ENCODE results near the gene PRODH2. TPM values are rescaled to one million over a fixed set of nuclear protein-coding genes. Genes with fewer than 3 reads are reported as not detected.

The PRODH2 gene
- total and polyA plus RNA-seq, 3 donors from 2014 or later, result 0.99 to 2.7 (median 1.3) TPM

GRCh38 chr19:35859414-35859813, 46.8 kb upstream of the PRODH2 start:
- intact Hi-C loops (cut with DNase I; ENCODE audit: low total_unique reads), result no loop called here
- H3K27me3 ChIP-seq, result no peaks in the 10 kb centered on the region
- no peak overlapping the region for H3K27ac ChIP-seq
- H3K4me3 ChIP-seq, result no peak overlapping the region
- WGBS, 2 donors, result 75 to 89% methylated on average over 4 of the region's 4 CpGs
- TF ChIP-seq POLR2A (IDR thresholded peaks at IDR 0.05) (no peak), CTCF (IDR thresholded peaks at IDR 0.05) (no peak)
- H3K36me3 ChIP-seq (ENCODE audit: low read depth, missing control alignments), result no peaks in the 10 kb centered on the region
- peaks cover 3% of the 10 kb centered on the region for H3K4me1 ChIP-seq
- H3K9me3 ChIP-seq, result no peaks in the 10 kb centered on the region
- DNase-seq, result no peak

GRCh38 chr19:35858311-35858710, 45.7 kb upstream of the PRODH2 start:
- no peak for DNase-seq
- TF ChIP-seq POLR2A (IDR thresholded peaks at IDR 0.05), result no peak
- TF ChIP-seq CTCF (IDR thresholded peaks at IDR 0.05), result no peak
- Histone ChIP-seq H3K27ac (no peak overlapping the region), H3K36me3 (ENCODE audit: low read depth, missing control alignments) (no peaks in the 10 kb centered on the region), H3K27me3 (no peaks in the 10 kb centered on the region), H3K4me1 (peaks cover 3% of the 10 kb centered on the region), H3K9me3 (no peaks in the 10 kb centered on the region), H3K4me3 (no peak overlapping the region)
- intact Hi-C loops (cut with DNase I; ENCODE audit: low total_unique reads), result no loop called here
- 79% methylated on average over 6 of the region's 6 CpGs; no CpG with 5 or more reads in 1 of the 2 donors for WGBS, 2 donors

GRCh38 chr19:35856546-35857149, 44.0 kb upstream of the PRODH2 start, which contains the start of gene KIRREL2:
TSS of gene KIRREL2 (plus strand) at chr19:35856911. CDS start at chr19:35857120, 209 bp downstream.
- TF ChIP-seq CTCF (IDR thresholded peaks at IDR 0.05) (no peak), POLR2A (IDR thresholded peaks at IDR 0.05) (no peak)
- no peaks in the 10 kb centered on the region for H3K27me3 ChIP-seq
- no peak for DNase-seq
- no peaks in the 10 kb centered on the region for H3K9me3 ChIP-seq
- 1% methylated on average over 18 to 42 of the region's 42 CpGs for WGBS, 2 donors
- H3K4me1 ChIP-seq, result peaks cover 3% of the 10 kb centered on the region
- H3K4me3 ChIP-seq, result peak within 1 kb of the TSS; percentile 6 to 42
- no peaks in the 10 kb centered on the region for H3K36me3 ChIP-seq (ENCODE audit: low read depth, missing control alignments)
- no peak within 1 kb of the TSS for H3K27ac ChIP-seq
- intact Hi-C loops (cut with DNase I; ENCODE audit: low total_unique reads), result no loop called here

- no peak for DNase-seq
- Histone ChIP-seq H3K27me3 (no peaks in the 10 kb centered on the region), H3K9me3 (no peaks in the 10 kb centered on the region), H3K36me3 (ENCODE audit: low read depth, missing control alignments) (no peaks in the 10 kb centered on the region), H3K27ac (no peak overlapping the region), H3K4me3 (no peak overlapping the region), H3K4me1 (peaks cover 3% of the 10 kb centered on the region)
- TF ChIP-seq CTCF (IDR thresholded peaks at IDR 0.05) (no peak), POLR2A (IDR thresholded peaks at IDR 0.05) (no peak)
- 30 to 42% methylated on average over 8 of the region's 8 CpGs for WGBS, 2 donors
- intact Hi-C loops (cut with DNase I; ENCODE audit: low total_unique reads), result no loop called here
These were observed 40.6 kb upstream of the PRODH2 start for GRCh38 chr19:35853038-35853756.

Data from testis (tissue), 3 donors.